Dermis microvascular lymphatic vessel endothelial cell (primary cell): ENCODE measurements around the gene RRP1B. TPM values are rescaled to one million over a fixed set of nuclear protein-coding genes. Genes with fewer than 3 reads are reported as not detected.
"Not testable (repeated sequence)": the region's sequence is repeated elsewhere in the genome, so short reads cannot be mapped to it uniquely, and the experiment has no call there.

Experiments
- DNase-seq, 2 donors: peaks; one replicate each; pipeline versions ENCODE4 v3.0.0 to v3.0.0-alpha.2; 2010; ENCODE audit warnings: low read depth in 2 of 2
- total RNA-seq: library from RNA; depleted of rRNA; stranded (reverse); fragments of >200 nt; gene quantifications from 2 replicates; pipeline ENCODE4 v1.2.1, GENCODE V29; 2014

RRP1B gene
- total RNA-seq, 1 donor from 2014 or later, result 22.1 TPM

DNA sequence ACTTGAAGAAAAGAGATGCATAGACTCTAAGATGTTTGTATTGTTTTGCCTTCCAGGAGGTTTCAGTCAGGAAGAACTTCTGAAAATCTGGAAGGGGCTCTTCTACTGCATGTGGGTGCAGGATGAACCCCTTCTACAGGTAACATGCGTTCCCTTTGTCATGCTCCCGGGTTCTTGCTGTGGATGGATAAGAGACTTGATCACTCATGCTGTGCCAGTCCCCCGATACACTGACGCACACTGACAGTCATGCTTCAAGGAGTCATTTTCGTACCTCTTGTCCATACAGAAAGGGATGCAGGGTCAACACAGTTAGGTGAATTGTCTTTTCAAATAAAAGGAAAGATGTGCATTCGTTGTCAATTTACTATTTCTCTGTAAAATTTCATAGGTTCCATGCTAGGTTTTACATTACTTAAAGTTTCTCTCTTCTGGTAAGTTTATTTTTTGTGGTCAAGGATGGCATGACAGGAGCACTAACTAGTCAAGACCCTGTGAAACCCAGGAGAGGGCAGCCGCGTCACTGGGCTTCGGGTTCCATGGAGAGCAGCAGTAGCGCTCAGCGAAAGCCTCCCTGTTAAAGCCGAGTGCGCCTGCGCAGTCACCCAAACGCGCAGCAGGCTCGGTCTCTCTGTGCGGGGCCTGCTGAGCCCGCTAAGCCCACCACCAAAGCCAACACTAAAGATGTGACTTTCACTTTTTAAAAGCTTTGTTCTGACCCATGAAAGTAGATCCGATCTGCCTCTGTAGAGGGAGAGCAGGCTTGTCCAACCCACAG, 10.7 kb downstream of the RRP1B start:
- DNase-seq, result no peak

DNA sequence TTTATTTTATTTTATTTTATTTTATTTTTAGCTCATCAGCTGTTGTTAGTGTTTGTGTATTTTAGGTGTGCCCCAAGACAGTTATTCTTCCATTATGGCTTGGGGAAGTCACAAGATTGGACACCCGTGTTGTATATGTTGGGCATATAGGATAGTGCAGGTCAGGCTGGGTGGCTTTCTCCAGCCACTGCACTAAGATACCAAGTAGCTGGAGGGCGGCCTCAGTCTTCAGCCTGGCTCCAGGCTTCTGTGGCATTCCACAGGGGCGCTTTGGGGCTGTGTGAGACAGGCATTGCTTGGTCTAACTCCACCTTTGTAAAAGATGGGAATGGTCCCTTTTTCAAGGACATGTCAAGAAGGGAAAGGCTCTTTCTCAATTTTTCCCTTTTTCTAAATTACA, 16.5 kb downstream of the RRP1B start:
- DNase-seq, result no peak

DNA sequence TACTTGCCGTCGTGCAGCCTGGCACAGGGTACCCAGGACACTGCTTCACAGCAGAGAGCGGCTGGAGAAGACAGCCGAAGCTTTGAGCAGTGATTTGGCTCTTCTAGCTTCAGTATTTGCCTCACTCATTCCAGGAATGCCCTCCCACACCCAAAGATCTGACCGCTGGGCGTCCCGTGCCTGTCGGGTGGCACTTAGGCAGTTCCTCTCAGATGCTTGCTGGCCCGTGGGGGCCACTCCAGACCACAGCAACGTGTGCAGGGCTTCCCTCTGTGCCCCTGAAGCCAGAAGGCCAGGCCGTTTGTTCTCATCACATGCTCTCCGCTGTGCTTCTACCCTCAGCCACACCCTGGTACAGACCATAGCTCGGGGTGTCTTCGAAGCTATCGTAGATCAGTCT, 17.0 kb downstream of the RRP1B start:
- DNase-seq, result no peak

DNA sequence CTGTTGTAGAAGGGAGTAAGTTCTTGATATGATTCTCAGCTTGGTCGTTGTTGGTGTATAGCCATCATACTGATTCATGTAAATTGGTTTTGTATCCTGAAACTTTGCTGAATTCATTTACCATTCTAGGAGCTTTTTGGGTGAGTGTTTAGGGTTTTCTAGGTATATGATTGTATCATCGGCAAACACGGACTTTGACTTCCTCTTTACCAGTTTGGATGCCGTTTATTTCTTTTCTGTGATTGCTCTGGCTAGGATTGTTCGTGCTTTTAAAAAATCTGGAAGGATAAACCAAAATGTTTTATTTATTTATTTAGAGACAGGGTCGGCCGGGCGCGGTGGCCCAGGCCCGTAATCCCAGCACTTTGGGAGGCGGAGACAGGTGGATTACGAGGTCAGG, 20.6 kb downstream of the RRP1B start:
- DNase-seq, result no peak

DNA sequence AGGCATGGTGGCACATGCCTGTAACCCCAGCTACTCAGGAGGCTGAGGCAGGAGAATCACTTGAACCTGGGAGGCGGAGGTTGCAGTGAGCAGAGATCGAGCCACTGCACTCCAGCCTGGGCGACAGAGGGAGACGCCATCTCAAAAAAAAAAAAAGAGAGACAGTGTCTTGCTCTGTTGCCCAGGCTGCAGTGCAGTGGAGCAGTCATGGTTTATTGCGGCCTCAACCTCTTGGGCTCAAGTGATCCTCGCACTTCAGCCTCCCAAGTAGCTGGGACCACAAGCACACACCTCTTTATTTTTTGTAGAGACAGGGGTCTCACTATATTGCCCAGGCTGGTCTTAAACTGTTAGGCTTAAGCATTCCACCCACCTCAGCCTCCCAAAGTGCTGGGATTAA, 21.1 kb downstream of the RRP1B start:
- DNase-seq, result not testable (repeated sequence)

DNA sequence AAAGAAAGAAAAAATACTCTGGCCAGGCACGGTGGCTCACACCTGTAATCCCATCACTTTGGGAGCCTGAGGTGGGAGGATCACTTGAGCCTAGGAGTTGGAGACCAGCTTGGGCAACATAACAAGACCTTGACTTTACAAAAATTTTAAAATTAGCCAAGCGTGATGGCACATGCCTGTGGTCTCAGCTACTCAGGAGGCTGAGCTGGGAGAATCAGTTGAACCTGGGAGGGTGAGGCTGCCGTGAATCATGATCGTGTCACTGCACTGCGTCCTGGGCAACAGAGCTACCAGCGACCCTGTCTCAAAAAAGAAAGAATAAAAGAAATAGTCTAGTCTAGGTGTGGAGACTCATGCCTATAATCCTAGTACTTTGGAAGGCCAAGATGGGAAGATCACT, 22.3 kb downstream of the RRP1B start:
- DNase-seq, result no peak

DNA sequence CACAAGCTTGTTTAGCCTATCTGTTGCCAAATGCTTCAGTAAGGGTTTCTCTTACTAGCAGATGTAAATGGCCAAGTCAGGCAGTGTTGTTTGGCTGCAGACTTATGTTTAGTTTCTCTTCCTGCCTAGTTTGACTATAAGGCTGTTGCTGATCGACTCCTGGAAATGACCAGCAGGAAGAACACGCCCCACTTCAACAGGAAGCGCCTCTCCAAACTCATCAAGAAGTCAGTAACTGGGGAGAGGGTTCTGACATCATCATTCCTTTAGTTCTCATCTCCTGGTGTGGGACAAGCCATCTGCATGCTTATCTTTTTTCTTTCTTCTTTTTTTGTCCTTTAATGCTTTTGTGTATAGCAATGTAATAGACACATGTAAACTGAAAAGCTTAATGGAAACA, 25.1 kb downstream of the RRP1B start:
- peak; percentile 24 to 58 for DNase-seq

DNA sequence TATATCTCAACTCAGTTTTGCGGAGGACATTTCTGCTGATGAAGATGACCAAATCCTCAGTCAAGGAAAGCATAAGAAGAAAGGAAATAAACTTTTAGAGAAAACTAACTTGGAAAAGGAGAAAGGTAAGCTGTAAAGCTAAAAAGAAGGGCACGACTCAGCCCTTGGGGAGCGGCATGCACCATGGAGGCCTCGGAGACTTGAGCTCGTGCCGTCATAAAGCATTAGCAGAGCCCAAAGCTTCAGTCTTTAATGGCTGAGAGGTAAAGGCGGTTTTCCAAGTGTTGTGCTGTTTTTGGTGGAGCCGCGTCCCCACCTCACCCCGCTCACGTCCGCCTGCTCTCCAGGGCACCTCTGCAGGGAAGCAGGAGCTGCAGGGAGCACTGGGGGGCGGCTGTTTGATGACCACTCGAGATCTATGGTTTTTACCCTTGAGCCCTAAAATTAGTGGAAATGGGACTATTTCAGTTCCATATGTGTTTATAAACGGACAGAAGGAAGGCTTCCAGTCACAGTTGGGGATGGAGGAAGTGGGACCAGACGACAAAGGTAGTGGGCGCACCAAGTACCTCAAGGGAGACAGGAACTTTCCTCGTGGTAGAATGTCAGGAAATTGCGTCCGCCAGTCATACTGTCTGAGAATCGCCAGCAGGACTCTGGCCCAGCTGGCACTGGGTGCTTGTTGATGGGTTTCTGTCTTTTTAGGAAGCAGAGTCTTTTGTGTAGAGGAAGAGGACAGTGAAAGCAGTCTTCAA, 27.6 kb downstream of the RRP1B start:
- no peak for DNase-seq

DNA sequence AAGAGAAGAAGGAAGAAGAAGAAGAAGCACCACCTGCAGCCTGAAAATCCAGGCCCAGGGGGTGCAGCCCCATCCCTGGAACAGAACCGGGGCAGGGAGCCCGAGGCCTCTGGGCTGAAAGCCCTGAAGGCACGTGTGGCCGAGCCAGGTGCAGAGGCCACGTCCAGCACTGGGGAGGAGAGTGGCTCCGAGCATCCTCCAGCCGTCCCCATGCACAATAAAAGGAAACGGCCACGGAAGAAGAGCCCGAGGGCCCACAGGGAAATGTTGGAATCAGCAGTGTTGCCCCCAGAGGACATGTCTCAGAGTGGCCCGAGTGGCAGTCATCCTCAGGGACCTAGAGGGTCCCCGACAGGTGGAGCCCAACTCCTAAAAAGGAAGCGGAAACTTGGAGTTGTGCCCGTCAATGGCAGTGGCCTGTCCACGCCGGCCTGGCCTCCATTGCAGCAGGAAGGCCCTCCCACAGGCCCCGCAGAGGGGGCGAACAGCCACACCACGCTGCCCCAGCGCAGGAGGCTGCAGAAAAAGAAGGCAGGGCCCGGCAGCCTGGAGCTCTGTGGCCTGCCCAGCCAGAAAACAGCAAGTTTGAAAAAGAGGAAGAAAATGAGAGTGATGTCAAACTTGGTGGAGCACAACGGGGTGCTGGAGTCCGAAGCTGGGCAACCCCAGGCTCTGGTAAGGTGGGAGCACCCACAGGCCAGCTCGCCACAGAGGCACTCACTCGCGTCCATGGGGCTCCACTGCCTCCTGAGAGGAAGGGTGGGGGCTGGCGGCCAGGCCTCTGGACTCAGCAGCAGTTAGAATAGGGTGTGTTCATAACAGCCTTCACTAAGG, 28.4 kb downstream of the RRP1B start:
- peak in 1 of 2 donors; percentile 11 for DNase-seq

DNA sequence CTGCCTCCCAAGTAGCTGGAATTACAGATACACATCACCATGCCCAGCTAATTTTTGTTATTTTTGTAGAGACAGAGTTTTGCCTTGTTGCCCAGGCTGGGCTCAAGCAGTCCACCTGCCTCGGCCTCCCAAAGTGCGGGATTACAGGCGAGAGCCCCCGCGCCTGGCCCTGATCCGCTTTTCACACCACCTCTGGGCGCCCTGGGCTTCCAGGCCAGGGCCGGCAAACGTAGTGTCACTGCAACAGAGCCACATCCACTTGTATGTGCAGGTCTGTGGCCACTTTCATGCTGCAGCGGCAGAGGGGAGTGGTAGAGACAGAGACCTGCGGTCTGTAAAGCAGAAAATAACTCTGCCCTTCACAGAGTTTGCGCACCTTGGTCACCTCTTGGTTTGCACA, 29.5 kb downstream of the RRP1B start:
- DNase-seq, result no peak

DNA sequence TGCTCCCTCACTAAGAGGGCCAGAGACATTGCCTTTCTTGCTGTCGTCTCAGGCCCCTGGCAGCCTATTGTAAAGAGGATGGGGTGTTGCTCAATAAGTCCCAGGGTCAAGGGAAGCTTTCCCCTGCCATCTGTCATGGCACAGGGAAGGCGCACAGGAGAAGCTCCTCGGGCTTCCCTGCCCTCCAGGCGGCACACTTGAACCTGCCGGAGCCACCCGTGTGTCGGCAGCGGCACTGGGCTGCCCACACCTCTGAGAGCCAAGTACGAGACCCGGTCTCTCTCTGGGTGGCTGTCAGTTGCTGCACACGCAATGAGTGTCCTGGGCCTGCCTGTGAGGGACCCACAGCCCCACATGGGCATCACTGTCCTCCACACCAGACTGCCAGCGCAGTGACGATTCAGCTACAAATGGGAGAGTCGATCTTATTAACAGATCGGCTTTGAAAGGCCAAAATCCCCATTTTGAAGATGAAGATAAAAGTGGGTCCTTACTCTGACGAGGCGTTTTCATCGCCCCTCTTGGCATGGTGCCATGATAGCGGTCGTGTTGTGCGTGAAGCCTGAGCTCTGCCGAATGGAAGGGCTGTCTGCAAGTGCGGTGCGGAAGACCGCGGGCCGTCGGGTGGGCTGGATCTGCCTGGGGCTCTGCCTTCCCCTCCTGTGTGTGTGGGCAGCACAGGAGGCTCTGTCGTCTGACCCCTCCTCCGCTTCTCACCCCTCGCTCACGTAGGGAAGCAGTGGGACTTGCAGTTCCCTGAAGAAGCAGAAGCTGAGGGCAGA, 30.4 kb downstream of the RRP1B start:
- no peak for DNase-seq

DNA sequence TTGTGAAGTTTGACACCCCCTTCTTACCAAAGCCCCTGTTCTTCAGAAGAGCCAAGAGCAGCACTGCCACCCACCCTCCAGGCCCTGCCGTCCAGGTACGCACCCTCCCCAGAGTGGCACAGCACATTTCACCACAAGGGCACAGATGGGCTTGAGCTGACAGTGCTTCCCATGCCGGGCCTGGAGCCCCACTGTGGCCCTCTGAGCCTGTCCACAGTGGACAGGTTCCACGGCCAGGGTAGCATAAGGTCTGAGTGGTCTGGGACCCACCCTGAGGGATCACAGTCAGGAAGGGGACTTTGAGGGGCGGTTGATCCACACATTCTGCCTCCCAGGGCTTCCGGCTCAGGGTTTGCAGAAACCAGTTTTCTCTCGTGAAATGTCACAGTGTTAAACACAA, 31.0 kb downstream of the RRP1B start:
- no peak for DNase-seq

DNA sequence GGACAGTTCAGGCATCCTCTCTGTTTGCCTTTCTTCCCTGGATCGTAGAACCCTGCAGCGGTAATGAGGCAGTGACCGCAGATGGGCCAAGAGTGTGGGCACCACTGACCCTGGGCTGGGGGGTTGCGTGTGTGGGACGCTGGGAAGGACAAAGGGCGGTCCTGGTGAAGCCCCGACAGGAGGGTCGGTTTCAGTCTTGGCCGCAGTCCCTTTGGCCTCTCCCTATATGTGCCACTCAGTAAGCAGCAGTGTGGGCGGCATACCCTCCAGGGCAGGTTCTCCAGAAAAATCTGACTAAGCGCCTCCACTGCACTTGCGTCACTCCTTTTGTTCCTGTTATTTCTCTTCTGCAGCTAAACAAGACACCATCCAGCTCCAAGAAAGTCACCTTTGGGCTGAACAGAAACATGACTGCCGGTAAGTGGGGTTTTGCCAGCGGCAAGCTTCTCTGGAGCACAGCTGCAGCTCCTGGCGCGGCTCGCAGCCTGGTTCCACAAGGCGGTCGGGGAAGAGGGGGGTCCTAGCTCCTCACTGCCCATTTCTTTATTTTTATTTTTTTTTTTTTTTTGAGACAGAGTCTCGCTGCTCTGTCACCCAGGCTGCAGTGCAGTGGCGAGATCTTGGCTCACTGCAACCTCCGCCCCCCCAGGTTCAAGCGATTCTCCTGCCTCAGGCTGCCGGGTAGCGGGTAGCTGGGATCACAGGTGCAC, 31.9 kb downstream of the RRP1B start:
- DNase-seq, result no peak

DNA sequence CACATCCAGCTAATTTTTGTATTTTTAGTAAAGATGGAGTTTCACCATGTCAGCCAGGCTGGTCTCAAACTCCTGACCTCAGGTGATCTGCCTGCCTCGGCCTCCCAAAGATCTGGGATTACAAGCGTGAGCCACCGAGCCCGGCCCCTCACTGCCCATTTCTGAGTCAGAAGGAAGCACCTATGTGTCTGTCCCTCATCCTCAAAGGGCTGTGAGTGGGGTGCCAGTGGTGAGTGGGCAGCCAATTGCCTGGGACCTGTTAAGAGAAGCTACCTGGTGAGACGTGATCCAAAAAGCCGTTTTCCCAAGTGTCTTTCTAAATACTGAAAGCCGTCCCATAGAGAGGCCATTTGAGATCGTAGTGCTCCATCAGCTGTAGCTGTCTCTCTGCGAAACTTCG, 32.4 kb downstream of the RRP1B start:
- no peak for DNase-seq

DNA sequence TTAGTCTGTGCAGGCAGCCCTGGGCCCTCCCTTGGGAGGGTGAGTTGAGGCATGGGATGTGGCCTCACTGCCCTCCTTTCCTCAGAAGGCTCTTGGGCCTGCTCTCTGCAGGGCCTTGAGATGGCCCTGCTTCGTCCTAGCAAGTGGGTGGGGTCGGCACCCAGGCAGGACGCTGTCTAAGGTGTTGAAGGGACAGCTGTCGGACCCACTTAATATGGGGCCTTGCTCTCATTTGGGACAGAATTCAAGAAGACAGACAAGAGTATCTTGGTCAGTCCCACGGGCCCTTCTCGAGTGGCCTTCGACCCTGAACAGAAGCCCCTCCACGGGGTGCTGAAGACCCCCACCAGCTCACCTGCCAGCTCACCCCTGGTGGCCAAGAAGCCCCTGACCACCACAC, 33.6 kb downstream of the RRP1B start:
- no peak for DNase-seq

DNA sequence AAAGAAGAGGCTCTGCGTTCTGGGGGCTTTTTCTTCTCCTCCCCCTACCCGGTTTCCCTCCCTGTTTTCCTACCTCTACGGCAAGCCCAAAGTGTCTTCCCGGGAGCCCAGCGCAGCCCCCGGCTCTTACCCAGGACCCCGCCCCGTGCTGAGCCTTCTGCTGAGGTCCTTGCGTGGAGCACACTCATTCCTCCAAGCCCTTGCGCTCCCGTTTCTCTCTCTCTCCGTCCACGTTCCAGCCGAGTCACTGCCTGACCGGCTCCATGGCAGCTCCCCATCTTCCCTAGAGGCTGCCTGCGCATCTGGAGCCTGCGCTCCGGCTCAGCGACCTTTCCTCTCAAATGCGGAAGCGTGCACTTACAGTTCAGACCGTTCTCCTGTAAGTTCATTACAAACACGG, 34.6 kb downstream of the RRP1B start:
- DNase-seq, result no peak

DNA sequence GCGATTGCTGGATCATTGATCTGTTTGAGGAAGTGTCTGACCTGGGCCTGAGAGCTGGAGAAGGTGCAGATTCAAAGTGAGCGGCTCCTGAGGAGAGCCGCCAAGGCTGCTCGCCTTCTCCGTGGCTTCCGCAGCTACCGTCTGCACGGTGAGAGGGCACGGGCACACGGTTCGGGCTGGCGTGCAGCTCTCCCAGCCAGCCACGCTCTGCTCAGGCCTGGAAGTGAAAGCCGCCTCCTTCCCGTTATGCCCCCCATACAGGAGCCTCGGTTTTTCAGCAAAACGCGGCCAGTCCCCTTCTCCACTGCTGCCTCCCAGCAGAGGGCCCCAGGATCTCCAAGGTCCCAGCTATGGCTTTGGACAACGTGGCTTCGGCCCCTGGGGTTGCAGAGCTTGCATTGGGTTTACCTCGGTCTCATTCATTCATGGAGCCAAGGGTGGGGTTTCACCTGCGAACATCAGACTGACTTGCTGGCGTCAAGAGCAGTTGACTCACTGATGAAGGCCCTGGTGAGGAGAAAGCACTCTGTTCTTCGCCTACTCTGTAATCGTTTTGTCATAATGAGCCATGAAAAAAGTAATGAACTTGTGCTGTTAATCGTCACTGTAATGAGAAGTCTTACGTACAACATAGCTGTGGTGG, 35.2 kb downstream of the RRP1B start:
- no peak for DNase-seq

DNA sequence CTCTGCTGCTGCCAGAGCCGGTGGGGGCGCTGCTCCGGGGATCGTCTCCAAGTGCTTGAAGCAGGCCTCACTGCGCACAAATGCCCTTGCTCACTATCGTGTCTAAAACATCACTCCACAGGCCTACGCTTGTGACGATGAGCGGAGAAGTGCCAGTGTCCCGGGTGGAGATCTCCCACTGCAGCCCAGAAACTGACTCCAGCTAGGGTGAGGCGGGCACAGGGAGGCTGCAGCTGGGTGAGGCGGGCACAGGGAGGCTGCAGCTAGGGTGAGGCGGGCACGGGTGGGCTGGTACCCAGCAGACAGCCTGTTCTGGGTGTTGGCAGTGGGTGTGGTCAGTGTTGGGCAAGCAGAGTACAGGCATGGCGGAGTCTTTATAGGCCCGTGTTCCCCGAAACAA, 36.9 kb downstream of the RRP1B start:
- no peak for DNase-seq

DNA sequence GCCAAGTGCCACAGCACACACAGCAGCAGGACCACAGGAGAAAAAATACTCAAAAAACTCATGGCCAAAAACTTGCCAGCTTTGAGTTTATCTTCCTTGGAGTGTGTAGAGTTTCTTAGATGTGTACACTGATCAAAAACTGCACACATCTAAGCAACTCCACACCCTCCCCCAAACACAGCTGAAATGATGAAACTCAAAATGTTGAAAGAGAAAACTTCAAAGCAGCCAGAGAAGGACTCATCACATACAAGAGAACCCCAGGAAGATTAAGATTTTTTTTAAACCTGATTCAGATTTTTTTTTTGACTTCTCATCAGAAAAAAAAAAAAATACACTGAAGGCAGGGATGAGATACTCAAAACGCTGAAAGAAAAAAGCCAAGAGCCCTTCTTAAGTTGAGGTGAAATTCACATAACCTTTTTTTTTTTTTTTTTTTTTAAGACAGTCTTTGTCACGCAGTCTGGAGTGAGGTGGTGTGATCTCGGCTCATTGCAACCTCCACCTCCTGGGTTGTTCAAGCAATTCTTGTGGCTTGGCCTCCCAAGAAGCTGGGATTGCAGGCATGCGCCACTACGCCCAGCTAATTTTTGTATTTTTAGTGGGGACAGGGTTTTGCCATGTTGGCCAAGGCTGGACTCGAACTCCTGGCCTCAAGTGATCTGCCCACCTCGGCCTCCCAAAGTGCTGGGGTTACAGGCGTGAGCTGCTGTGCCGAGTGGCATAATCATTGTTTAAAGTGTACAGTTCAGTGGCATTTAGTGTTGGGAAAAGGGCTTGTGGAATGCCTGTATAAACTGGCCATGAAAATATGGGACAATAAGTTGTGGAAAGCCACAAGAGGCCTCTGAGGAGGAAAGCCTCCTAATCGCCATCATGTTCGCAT, 38.6 kb downstream of the RRP1B start:
- no peak for DNase-seq

DNA sequence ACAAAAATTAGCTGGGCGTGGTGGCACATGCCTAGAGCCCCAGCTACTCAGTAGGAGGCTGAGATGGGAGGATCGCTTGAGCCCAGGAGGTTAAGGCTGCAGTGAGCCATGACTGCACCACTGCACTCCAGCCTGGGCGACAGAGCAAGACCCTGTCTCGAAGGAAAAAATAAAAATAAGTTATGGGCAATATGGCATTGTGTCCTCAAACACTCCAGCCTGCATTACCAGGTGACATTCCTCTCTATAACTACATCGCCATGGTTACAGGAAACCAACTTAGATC, 40.1 kb downstream of the RRP1B start:
- DNase-seq, result not testable (repeated sequence)
